OCI-LY1 (cell line): ENCODE data around the gene PTPRN2.

Source experiments
- H2AFZ ChIP-seq: fragments of 200-600 bp; sonication (generic), shearing (Covaris generic); 2 replicates; pipeline ENCODE4 v1.6.0; 2014; ENCODE audit warnings: antibody characterized with exemption, mild to moderate bottlenecking, low read length
- H3F3A ChIP-seq: fragments of 200-600 bp; sonication (generic), shearing (Covaris generic); 2 replicates; pipeline ENCODE4 v1.6.0; 2014; ENCODE audit warnings: mild to moderate bottlenecking, antibody characterized with exemption, low read length, moderate library complexity; ENCODE audit not compliant: insufficient read depth
- H3K27ac ChIP-seq: fragments of 200-600 bp; sonication (generic); 2 replicates; pipeline ENCODE4 v1.5.1; 2014; ENCODE audit warnings: low read length, mixed run types, mild to moderate bottlenecking, low read depth; ENCODE audit not compliant: poor library complexity, severe bottlenecking
- H3K27me3 ChIP-seq: fragments of 200-600 bp; sonication (generic); 2 replicates; pipeline ENCODE4 v1.6.0; 2014; ENCODE audit warnings: antibody characterized with exemption, mild to moderate bottlenecking, low read length, moderate library complexity; ENCODE audit not compliant: insufficient read depth
- H3K36me3 ChIP-seq: fragments of 200-600 bp; sonication (generic); 2 replicates; pipeline ENCODE4 v1.6.1; 2014; ENCODE audit warnings: mild to moderate bottlenecking, antibody characterized with exemption, low read length, moderate library complexity, mixed read lengths; ENCODE audit not compliant: insufficient read depth
- H3K4me1 ChIP-seq: fragments of 200-600 bp; sonication (generic); 2 replicates; pipeline ENCODE4 v1.5.1; 2014; ENCODE audit warnings: mild to moderate bottlenecking, low read length, moderate library complexity; ENCODE audit not compliant: insufficient read depth, severe bottlenecking
- H3K4me2 ChIP-seq: fragments of 200-600 bp; sonication (generic), shearing (Covaris generic); 2 replicates; pipeline ENCODE4 v1.6.1; 2014; ENCODE audit warnings: low read length
- H3K4me3 ChIP-seq: fragments of 200-600 bp; sonication (generic); 2 replicates; pipeline ENCODE4 v1.5.1; 2014; ENCODE audit warnings: low read length, low read depth, mild to moderate bottlenecking, mixed read lengths; ENCODE audit not compliant: poor library complexity, severe bottlenecking
- H3K79me2 ChIP-seq: fragments of 200-600 bp; shearing (Covaris generic); 2 replicates; pipeline ENCODE4 v1.6.1; 2016; ENCODE audit warnings: mixed run types, low read length, mixed read lengths; ENCODE audit not compliant: insufficient read depth
- H3K9ac ChIP-seq: fragments of 200-600 bp; sonication (generic), shearing (Covaris generic); 2 replicates; pipeline ENCODE4 v1.6.1; 2014; ENCODE audit warnings: mild to moderate bottlenecking, low read length, mixed read lengths
- H3K9me2 ChIP-seq: fragments of 200-600 bp; sonication (generic), shearing (Covaris generic); 2 replicates; pipeline ENCODE4 v1.6.1; 2014; ENCODE audit warnings: low read depth, mild to moderate bottlenecking, low read length, mixed read lengths
- H3K9me3 ChIP-seq: fragments of 200-600 bp; shearing (Covaris generic); 2 replicates; pipeline ENCODE4 v1.6.1; 2014; ENCODE audit warnings: low read length, mixed read lengths
- H4K20me1 ChIP-seq: fragments of 200-600 bp; sonication (generic), shearing (Covaris generic); 2 replicates; pipeline ENCODE4 v1.6.0; 2016; ENCODE audit warnings: mild to moderate bottlenecking, low read length; ENCODE audit not compliant: insufficient read depth
- EZH2 ChIP-seq: fragments of 200-600 bp; sonication (generic), shearing (Covaris generic); IDR thresholded peaks from 2 replicates; pipeline ENCODE4 v1.8.0; 2017; ENCODE audit warnings: borderline replicate concordance, mixed run types, mild to moderate bottlenecking, antibody characterized with exemption, low read length, moderate library complexity, mixed read lengths
- TF ChIP-seq, protein P1 (sequence below): fragments of 200-600 bp; sonication (generic), shearing (Covaris generic); IDR thresholded peaks from 2 replicates; pipeline ENCODE4 v1.5.1; 2017; ENCODE audit warnings: mild to moderate bottlenecking, antibody characterized with exemption, low read length, moderate library complexity, mixed read lengths

Gene PTPRN2

DNA sequence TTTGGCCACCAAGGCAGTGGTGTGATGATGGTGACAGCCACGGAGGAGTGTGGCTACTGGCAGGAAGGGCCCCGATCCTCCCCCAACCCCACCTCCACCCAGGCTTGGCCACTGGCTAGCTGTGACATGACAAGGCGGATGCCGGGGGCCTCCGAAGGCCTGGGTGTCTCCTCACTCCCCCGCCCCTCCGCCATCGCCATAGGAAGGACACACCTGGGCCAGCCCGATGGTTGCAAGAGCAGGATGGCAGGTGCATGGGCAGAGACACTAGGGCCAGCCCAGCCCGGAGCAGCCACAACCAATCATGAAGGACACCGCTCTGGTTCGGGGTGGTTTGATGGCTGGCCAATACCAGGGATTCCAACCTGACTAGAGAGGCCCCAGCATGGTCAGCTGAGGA, 81.0 kb downstream of the PTPRN2 start:
- Histone ChIP-seq H3K4me1 (peaks cover 2% of the 10 kb centered on the region), H3K9me2 (no peaks in the 10 kb centered on the region), H3K36me3 (peaks cover 2% of the 10 kb centered on the region; the same call in 1 of the 2 replicates), H3K27me3 (peaks cover 7% of the 10 kb centered on the region; the same call in 1 of the 2 replicates), H3K4me3 (no peak overlapping the region), H2AFZ (no peak overlapping the region), H4K20me1 (no peaks in the 10 kb centered on the region), H3K4me2 (no peak overlapping the region), H3K79me2 (no peaks in the 10 kb centered on the region), H3K27ac (no peak overlapping the region), H3F3A (no peaks in the 10 kb centered on the region), H3K9me3 (peaks cover 21% of the 10 kb centered on the region), H3K9ac (no peak overlapping the region)
- TF ChIP-seq, protein P1, sequence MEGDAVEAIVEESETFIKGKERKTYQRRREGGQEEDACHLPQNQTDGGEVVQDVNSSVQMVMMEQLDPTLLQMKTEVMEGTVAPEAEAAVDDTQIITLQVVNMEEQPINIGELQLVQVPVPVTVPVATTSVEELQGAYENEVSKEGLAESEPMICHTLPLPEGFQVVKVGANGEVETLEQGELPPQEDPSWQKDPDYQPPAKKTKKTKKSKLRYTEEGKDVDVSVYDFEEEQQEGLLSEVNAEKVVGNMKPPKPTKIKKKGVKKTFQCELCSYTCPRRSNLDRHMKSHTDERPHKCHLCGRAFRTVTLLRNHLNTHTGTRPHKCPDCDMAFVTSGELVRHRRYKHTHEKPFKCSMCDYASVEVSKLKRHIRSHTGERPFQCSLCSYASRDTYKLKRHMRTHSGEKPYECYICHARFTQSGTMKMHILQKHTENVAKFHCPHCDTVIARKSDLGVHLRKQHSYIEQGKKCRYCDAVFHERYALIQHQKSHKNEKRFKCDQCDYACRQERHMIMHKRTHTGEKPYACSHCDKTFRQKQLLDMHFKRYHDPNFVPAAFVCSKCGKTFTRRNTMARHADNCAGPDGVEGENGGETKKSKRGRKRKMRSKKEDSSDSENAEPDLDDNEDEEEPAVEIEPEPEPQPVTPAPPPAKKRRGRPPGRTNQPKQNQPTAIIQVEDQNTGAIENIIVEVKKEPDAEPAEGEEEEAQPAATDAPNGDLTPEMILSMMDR = no peak

DNA sequence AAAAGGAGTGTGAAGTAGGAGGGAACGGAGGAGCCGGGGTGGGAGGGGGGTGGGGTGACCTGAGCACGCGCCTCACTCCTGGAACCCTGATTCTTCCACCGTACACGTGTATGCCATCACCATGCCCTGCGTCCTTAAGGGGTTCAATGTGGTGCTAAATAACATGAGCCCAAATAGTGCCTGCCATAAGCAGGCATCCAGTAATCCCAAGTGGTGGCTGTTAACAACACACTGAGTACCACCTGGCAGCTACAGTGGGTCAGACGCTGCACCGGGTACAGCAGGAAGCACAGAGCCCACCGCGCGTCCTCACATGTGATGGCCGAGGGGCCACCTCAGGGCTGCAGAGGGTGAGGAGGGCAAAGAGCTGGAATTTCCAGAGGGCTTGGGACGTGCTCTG, 81.9 kb downstream of the PTPRN2 start:
- no peaks in the 10 kb centered on the region for H3F3A ChIP-seq
- peaks cover 16% of the 10 kb centered on the region for H3K9me3 ChIP-seq
- H3K4me3 ChIP-seq = no peak overlapping the region
- H3K27ac ChIP-seq = no peak overlapping the region
- H3K4me2 ChIP-seq = no peak overlapping the region
- H3K36me3 ChIP-seq = no peaks in the 10 kb centered on the region; the same call in 1 of the 2 replicates
- no peaks in the 10 kb centered on the region for H3K9me2 ChIP-seq
- H3K4me1 ChIP-seq = peaks cover 11% of the 10 kb centered on the region
- H2AFZ ChIP-seq = no peak overlapping the region
- H3K9ac ChIP-seq = no peak overlapping the region
- H4K20me1 ChIP-seq = no peaks in the 10 kb centered on the region
- TF ChIP-seq, protein P1 = no peak
- TF ChIP-seq EZH2 = no peak
- H3K79me2 ChIP-seq = no peaks in the 10 kb centered on the region
- H3K27me3 ChIP-seq = peaks cover 3% of the 10 kb centered on the region; the same call in 1 of the 2 replicates

DNA sequence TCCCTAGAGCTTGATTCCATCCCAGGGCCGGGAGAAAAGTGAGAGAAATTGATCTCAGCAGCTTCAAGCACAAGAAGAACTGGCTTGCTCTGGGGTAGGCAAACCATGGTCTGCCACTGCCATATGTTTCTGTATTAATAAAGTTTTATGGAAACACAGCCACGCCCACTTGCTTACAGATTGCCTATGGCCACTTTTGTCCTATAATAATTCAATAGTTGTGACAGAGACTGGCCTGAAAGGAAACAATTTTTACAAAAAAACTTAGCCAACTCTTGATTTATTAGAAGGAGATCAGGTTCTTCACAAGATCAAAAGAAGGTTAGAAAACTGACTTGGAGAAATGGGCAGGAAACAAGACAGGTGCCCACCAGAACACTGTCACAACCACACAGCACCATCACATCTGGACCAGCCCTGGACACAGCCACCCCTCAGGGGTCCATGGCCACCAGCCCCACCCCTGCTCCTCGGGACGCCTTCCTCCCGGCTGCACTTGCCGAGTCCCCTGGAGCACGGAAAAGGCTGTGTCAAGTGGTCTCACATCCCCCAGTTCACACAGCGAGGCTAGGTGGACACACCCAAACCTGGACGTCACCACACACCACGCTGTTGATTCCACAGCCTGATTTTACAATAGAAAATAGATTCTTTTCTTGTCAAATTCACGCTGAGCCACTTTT, 85.4 kb downstream of the PTPRN2 start:
- Histone ChIP-seq H3K27ac (peak overlapping the region; percentile 98), H3K9ac (no peak overlapping the region)
- TF ChIP-seq, protein P1 = no peak
- no peak for TF ChIP-seq EZH2

More for the DNA sequence above, 85.4 kb downstream of the PTPRN2 start:
- no peak overlapping the region for H3K4me2 ChIP-seq
- peaks cover 16% of the 10 kb centered on the region for H3F3A ChIP-seq
- no peaks in the 10 kb centered on the region for H3K27me3 ChIP-seq
- H4K20me1 ChIP-seq = no peaks in the 10 kb centered on the region
- H3K36me3 ChIP-seq = no peaks in the 10 kb centered on the region; the same call in 1 of the 2 replicates
- H3K9me3 ChIP-seq = peaks cover 13% of the 10 kb centered on the region
- H3K4me3 ChIP-seq = no peak overlapping the region
- no peaks in the 10 kb centered on the region for H3K79me2 ChIP-seq
- peaks cover 46% of the 10 kb centered on the region for H3K4me1 ChIP-seq
- no peak overlapping the region for H2AFZ ChIP-seq
- H3K9me2 ChIP-seq = no peaks in the 10 kb centered on the region
